Activated CD4-positive, alpha-beta T cell treated with anti-CD3 and anti-CD28 coated beads, Interleukin-2, amount 50 U/mL, for 1 hour (primary cell): Measurements from ENCODE around the gene KIF19.
"Not testable (repeated sequence)": the region's sequence is repeated elsewhere in the genome, so short reads cannot be mapped to it uniquely, and the experiment has no call there.

Experiments
- DNase-seq: peaks from one replicate; pipeline ENCODE4 v3.0.0-alpha.2; 2020

The KIF19 gene

GRCh38 chr17:74325743-74326379 is at the start of gene KIF19:
KIF19 (plus strand) TSS chr17:74326226; CDS start chr17:74326350, 124 bp downstream.
- DNase-seq: peak; percentile 49

- no peak for DNase-seq
Measured at GRCh38 chr17:74276541-74277009, 49.5 kb upstream of the KIF19 start.

- no peak for DNase-seq
Measured at GRCh38 chr17:74277935-74278334, 48.1 kb upstream of the KIF19 start.

GRCh38 chr17:74279617-74280016 is 46.4 kb upstream of the KIF19 start:
- not testable (repeated sequence) for DNase-seq

- DNase-seq: peak; percentile 54
Measured at GRCh38 chr17:74280093-74280513, 45.9 kb upstream of the KIF19 start.

- DNase-seq: no peak
Measured at GRCh38 chr17:74281799-74282198, 44.2 kb upstream of the KIF19 start.

GRCh38 chr17:74282274-74282586 is 43.8 kb upstream of the KIF19 start:
- not testable (repeated sequence) for DNase-seq

GRCh38 chr17:74282587-74283370 is 43.2 kb upstream of the KIF19 start:
- peak; percentile 34 for DNase-seq

- DNase-seq: no peak
Measured at GRCh38 chr17:74283371-74283673, 42.7 kb upstream of the KIF19 start.

- no peak for DNase-seq
Measured at GRCh38 chr17:74287031-74287602, 38.9 kb upstream of the KIF19 start.

GRCh38 chr17:74288785-74289184 is 37.2 kb upstream of the KIF19 start:
- no peak for DNase-seq

GRCh38 chr17:74289688-74290087 is 36.3 kb upstream of the KIF19 start:
- DNase-seq: no peak

GRCh38 chr17:74290340-74290739 is 35.7 kb upstream of the KIF19 start:
- DNase-seq: no peak

GRCh38 chr17:74292495-74292894 is 33.5 kb upstream of the KIF19 start:
- DNase-seq: no peak

- DNase-seq: no peak
Measured at GRCh38 chr17:74295625-74296547, 30.1 kb upstream of the KIF19 start.

- peak; percentile 31 for DNase-seq
Measured at GRCh38 chr17:74296548-74296936, 29.5 kb upstream of the KIF19 start.

- no peak for DNase-seq
Measured at GRCh38 chr17:74297941-74298340, 28.1 kb upstream of the KIF19 start.

- no peak for DNase-seq
Measured at GRCh38 chr17:74298778-74299177, 27.2 kb upstream of the KIF19 start.

GRCh38 chr17:74299226-74300009 is 26.6 kb upstream of the KIF19 start:
- no peak for DNase-seq

- no peak for DNase-seq
Measured at GRCh38 chr17:74303305-74303704, 22.7 kb upstream of the KIF19 start.

GRCh38 chr17:74304184-74304583 is 21.8 kb upstream of the KIF19 start:
- no peak for DNase-seq
